ENCODE measurements around the gene SLC22A15.

SLC22A15 gene

DNA sequence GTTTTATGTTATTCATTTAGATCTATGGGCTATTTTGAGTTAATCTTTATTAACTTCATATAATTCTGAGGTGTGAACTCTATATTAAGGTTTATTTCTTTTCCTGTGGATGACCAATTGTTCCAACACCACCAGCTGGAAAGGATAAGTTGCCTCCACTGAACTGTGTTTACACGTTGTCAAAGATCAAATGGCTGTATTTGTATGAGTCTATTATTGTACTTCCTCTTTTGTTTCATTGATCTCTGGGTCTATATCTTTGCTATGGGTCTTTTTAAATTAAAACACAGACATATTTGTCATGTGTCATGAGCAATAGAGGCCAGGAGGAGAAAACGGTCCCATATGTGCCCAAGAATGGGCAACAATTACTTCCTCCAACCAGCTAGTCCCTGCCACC, 129.7 kb downstream of the SLC22A15 start:
- Mint-ChIP-seq H3K36me3 (ENCODE audit: low read depth) (no peaks in the 10 kb centered on the region), H3K4me1 (peaks cover 16% of the 10 kb centered on the region), H3K9me3 (no peaks in the 10 kb centered on the region), H3K27ac (no peak overlapping the region), H3K27me3 (ENCODE audit: low read depth) (no peaks in the 10 kb centered on the region), H3K4me3 (no peak overlapping the region)
- TF ChIP-seq, protein P1, sequence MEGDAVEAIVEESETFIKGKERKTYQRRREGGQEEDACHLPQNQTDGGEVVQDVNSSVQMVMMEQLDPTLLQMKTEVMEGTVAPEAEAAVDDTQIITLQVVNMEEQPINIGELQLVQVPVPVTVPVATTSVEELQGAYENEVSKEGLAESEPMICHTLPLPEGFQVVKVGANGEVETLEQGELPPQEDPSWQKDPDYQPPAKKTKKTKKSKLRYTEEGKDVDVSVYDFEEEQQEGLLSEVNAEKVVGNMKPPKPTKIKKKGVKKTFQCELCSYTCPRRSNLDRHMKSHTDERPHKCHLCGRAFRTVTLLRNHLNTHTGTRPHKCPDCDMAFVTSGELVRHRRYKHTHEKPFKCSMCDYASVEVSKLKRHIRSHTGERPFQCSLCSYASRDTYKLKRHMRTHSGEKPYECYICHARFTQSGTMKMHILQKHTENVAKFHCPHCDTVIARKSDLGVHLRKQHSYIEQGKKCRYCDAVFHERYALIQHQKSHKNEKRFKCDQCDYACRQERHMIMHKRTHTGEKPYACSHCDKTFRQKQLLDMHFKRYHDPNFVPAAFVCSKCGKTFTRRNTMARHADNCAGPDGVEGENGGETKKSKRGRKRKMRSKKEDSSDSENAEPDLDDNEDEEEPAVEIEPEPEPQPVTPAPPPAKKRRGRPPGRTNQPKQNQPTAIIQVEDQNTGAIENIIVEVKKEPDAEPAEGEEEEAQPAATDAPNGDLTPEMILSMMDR (IDR thresholded peaks at IDR 0.05; ENCODE audit: unreplicated experiment in 3 of 3): no peak

DNA sequence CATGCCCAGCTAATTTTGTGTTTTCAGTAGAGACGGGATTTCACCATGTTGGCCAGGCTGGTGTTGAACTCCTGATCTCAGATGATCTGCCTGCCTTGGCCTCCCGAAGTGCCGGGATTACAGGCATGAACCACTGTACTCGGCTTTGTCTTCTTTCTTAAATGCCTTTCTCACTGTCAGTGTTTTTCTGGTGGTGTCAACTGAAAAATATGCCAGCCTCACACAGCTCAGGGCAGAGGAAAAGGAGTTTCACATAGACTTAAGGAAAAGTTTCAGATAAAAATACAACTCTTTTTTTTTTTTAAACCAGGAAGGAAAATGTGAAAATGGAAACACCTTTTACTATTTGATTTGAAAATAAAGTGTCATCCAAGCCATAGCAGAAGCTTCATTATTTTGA, 130.3 kb downstream of the SLC22A15 start:
- Mint-ChIP-seq H3K27me3 (ENCODE audit: low read depth) (no peaks in the 10 kb centered on the region), H3K4me3 (no peak overlapping the region), H3K4me1 (peaks cover 21% of the 10 kb centered on the region), H3K27ac (no peak overlapping the region), H3K36me3 (ENCODE audit: low read depth) (no peaks in the 10 kb centered on the region), H3K9me3 (no peaks in the 10 kb centered on the region)
- TF ChIP-seq, protein P1 (IDR thresholded peaks at IDR 0.05; ENCODE audit: unreplicated experiment in 3 of 3): no peak

DNA sequence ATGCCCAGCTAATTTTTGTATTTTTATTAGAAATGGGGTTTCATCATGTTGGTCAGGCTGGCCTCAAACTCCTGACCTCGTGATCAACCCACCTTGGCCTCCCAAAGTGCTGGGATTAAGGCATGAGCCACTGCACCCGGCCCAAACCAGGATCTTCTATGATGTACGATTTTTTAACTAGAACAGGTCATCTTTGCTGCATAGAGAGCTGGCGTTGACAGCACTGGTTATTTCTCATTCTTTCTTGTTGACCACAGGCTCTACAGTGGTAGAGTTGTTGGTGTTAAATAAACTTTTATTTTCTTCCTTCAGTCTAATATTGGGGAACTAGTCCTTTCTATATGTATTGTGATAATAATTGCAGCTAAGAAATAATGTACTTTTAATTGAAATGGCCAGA, 131.1 kb downstream of the SLC22A15 start:
- H3K27ac Mint-ChIP-seq: no peak overlapping the region
- no peaks in the 10 kb centered on the region for H3K36me3 Mint-ChIP-seq (ENCODE audit: low read depth)
- H3K27me3 Mint-ChIP-seq (ENCODE audit: low read depth): peaks cover 3% of the 10 kb centered on the region
- no peaks in the 10 kb centered on the region for H3K9me3 Mint-ChIP-seq
- H3K4me3 Mint-ChIP-seq: no peak overlapping the region
- TF ChIP-seq, protein P1 (IDR thresholded peaks at IDR 0.05; ENCODE audit: unreplicated experiment in 3 of 3): no peak
- peaks cover 24% of the 10 kb centered on the region for H3K4me1 Mint-ChIP-seq

DNA sequence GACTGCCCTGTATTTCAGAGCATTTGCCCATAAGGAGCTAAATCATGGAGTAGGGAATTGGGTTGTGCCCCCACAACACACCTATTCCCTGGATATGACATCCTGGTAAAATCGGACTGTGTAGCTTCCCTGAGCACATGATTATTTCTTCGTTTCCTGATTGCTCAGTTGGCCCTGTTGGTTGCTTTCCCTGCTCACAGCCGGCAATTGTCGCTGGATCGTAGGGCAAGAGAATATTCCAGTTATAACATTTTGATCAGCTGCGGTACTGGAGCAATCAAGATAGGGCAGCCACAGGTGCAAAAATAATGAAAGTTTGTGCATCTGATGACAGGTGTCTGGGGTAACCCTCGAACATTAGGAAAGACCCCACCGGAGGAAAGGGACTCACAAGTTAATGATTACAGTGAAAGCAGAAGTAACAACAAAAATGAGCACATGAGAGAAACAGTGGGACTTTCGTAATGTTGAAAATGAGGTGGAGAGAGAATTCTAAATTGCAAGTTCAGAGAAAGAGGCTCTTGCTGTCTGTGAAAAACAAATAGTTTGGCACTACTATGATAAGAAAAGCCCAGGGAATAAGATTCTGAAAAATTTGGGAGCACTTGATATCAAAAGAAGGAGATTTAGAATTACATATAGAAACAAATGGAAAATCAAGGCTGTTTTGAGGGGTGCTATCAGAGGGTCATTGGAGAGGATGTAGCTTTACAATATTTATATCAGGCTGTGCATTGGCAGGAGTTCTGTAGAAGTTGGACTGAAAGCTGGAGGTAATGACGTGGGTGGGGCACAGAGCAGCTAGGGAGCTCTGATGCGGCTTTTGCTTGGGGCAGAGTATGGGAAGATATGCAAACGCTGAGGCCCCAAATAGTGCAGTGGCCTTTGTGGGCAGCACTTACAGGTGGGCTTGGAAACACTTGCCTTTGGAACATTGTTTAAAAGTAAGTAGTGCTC, 134.5 kb downstream of the SLC22A15 start, which contains the start of gene MAB21L3:
MAB21L3 (plus strand) TSS at position 833 of the 957 bp plus-strand sequence. CDS start 1,217 bp downstream, outside the sequence.
- Mint-ChIP-seq H3K27ac (peak within 1 kb of the TSS; percentile 19 to 85 (median 83)), H3K27me3 (ENCODE audit: low read depth) (peaks cover 7% of the 10 kb centered on the region), H3K9me3 (no peaks in the 10 kb centered on the region), H3K36me3 (ENCODE audit: low read depth) (no peaks in the 10 kb centered on the region), H3K4me3 (peak within 1 kb of the TSS in 1 of 3 experiments; percentile 46), H3K4me1 (peaks cover 27% of the 10 kb centered on the region)
- TF ChIP-seq, protein P1 (IDR thresholded peaks at IDR 0.05; ENCODE audit: unreplicated experiment in 3 of 3): no peak

DNA sequence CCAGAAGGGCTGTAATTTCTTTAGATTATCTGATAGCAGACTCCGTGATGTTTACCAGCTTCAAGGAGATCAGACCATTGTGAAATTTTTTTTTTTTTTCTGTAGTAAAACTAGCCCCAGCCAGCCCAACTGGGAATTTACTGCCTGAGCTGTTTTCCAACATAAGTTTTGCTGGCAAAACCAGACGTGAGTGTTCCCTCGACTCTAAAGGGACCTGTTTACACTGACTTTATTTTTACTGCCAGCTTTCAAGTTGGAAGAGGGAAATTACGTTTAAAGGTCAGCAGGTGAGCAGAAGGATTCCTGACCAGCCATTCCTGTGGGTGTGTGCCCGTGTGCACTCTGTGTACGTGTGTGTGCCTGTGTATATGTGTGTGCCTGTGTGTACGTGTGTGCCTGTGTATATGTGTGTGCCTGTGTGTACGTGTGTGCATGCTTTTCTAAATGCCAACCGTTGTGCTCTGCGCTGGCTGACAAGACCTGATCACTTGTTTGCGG, 135.3 kb downstream of the SLC22A15 start:
- peak overlapping the region in 1 of 3 experiments; percentile 46 for H3K4me3 Mint-ChIP-seq
- TF ChIP-seq, protein P1 (IDR thresholded peaks at IDR 0.05; ENCODE audit: unreplicated experiment in 3 of 3): no peak
- no peaks in the 10 kb centered on the region for H3K9me3 Mint-ChIP-seq
- peak overlapping the region; percentile 19 to 85 (median 83) for H3K27ac Mint-ChIP-seq
- H3K36me3 Mint-ChIP-seq (ENCODE audit: low read depth): no peaks in the 10 kb centered on the region
- H3K4me1 Mint-ChIP-seq: peaks cover 27% of the 10 kb centered on the region
- H3K27me3 Mint-ChIP-seq (ENCODE audit: low read depth): peaks cover 7% of the 10 kb centered on the region
